Thymus (tissue), 11 donors: ENCODE results near the gene GPBP1L1. TPM values are rescaled to one million over a fixed set of nuclear protein-coding genes. Genes with fewer than 3 reads are reported as not detected.

Experiments
- DNase-seq, 9 donors: peaks; one replicate each; pipeline ENCODE4 v3.0.0-alpha.2; 2013; ENCODE audit warnings: low spot score in 9 of 9, low read depth in 6 of 9, missing footprints in 1 of 9
- H3K27ac ChIP-seq, 2 donors: one replicate each; pipeline ENCODE4 v1.5.1; 2013; ENCODE audit warnings: control low read depth in 1 of 2, low read depth in 1 of 2, low read length in 1 of 2, mild to moderate bottlenecking in 1 of 2, moderate library complexity in 1 of 2
- H3K27me3 ChIP-seq, 2 donors: one replicate each; pipeline ENCODE4 v1.5.1; 2013; ENCODE audit warnings: low read length in 1 of 2; ENCODE audit not compliant: control insufficient read depth in 2 of 2, insufficient read depth in 1 of 2
- H3K36me3 ChIP-seq, 2 donors: one replicate each; pipeline ENCODE4 v1.5.1; 2013; ENCODE audit warnings: low read length in 1 of 2, mild to moderate bottlenecking in 1 of 2, moderate library complexity in 1 of 2; ENCODE audit not compliant: control insufficient read depth in 2 of 2, insufficient read depth in 2 of 2
- H3K4me1 ChIP-seq, 2 donors: one replicate each; pipeline ENCODE4 v1.5.1; 2013; ENCODE audit warnings: low read length in 2 of 2; ENCODE audit not compliant: control insufficient read depth in 2 of 2, insufficient read depth in 2 of 2
- H3K4me3 ChIP-seq, 2 donors: one replicate each; pipeline ENCODE4 v1.5.1; 2013; ENCODE audit warnings: low read length in 2 of 2, control low read depth in 1 of 2, mild to moderate bottlenecking in 1 of 2
- H3K9me3 ChIP-seq, 2 donors: one replicate each; pipeline ENCODE4 v1.5.1; 2013; ENCODE audit warnings: low read length in 1 of 2, mild to moderate bottlenecking in 1 of 2; ENCODE audit not compliant: control insufficient read depth in 2 of 2, insufficient read depth in 1 of 2
- WGBS: extraction: QIAGEN DNeasy Blood & Tissue Kit; methylation state at CpG from one replicate; pipeline ENCODE4 v1.1.7; 2013; 5-methylcytosine and 5-hydroxymethylcytosine counted together
- polyA plus RNA-seq: library from polyadenylated mRNA; stranded (reverse); fragments of 200-250 nt; gene quantifications from one replicate; pipeline ENCODE4 v1.2.3, GENCODE V29; 2013
- total RNA-seq: library from RNA; stranded (reverse); fragments of 120-200 nt; gene quantifications from one replicate; pipeline ENCODE4 v1.2.4, GENCODE V29; 2013
- donor health status: healthy.

The GPBP1L1 gene
- total and polyA plus RNA-seq, 2 donors: 87.2 to 92.3 TPM

DNA sequence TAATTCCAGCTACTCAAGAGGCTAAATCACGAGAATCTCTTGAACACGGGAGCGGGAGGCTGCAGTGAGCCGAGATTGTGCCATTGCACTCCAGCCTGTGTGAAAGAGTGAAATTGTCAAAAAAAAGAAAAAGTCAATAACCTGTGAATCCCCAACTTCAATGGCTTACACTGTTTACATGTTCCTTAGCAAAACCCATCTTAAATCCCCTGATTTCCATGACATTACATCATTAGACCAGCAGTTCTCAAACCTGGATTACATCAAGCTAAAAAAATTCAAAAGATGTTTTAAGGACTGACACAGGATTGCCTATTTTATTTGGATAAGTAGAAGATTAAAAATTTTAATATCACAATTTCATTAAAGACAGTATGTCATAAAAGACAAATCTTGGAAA lies 12.4 kb downstream of the GPBP1L1 start:
- Histone ChIP-seq H3K27ac (no peak overlapping the region), H3K4me1 (no peaks in the 10 kb centered on the region), H3K4me3 (no peak overlapping the region), H3K27me3 (no peaks in the 10 kb centered on the region), H3K9me3 (no peaks in the 10 kb centered on the region), H3K36me3 (peaks cover 0 to 21% of the 10 kb centered on the region in 2 donors)
- 98% methylated on average over 4 of the region's 4 CpGs for WGBS
- DNase-seq: no peak

DNA sequence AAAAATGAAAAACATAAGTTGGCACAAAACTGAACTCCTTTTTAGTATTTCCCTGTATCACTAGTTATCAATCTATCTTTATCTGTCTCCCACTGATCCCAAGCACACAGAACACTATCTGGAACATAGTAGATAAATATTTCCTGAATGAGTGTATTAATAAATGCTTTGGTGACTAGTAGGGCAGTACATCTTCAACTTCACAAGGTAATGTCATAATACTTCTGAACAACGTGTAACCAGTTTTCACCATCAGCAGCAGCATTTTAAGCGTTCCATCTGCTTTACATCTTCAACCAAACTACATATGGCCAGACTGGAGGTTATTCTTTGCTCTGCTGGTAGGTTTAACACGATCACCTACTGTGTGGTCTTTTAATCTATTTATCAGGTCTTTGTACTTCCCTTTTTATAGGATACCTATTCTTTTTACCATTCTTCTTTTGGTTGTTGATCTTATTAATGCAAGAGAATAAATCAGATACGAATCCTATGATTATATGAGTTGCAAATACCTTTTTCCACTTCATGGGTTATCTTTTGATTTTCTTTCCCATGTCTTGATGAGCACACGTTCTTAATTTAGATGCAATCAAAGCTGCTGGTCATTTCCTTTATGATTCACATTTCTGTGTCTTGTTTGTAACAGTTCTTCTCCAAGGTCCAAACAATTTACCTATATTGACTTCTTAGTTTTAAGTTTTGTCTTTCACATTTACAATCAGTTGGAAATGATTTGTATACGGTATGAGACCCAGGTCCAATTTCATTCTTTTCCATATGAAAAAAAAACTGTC lies 16.3 kb downstream of the GPBP1L1 start:
- peaks cover 0 to under 1% of the 10 kb centered on the region in 2 donors for H3K9me3 ChIP-seq
- peaks cover 0 to 17% of the 10 kb centered on the region in 2 donors for H3K36me3 ChIP-seq
- WGBS: 95% methylated on average over 6 of the region's 6 CpGs
- no peak overlapping the region for H3K27ac ChIP-seq
- no peaks in the 10 kb centered on the region for H3K27me3 ChIP-seq
- no peak overlapping the region for H3K4me3 ChIP-seq
- no peak for DNase-seq
- no peaks in the 10 kb centered on the region for H3K4me1 ChIP-seq

DNA sequence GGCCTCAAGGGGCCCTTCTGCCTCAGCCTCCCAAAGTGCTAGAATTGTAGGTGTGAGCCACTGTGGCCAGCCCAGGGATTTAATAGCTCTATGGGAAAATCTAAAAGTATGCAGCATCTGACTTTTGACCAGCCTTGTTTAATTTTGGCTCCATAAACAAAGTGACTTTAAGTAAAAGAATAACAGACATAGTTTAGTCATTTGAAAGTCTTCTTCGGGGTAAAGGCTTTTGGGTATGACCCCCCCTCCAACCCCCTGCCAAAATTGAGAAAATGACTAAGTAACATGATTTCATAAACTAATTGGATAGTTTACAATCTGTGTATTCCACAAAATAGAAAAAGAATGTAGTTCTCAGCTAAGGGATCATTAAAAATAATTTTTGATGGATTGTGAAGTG lies 17.0 kb downstream of the GPBP1L1 start:
- Histone ChIP-seq H3K4me1 (no peaks in the 10 kb centered on the region), H3K27ac (no peak overlapping the region), H3K9me3 (peaks cover 0 to 3% of the 10 kb centered on the region in 2 donors), H3K4me3 (no peak overlapping the region), H3K27me3 (no peaks in the 10 kb centered on the region), H3K36me3 (peaks cover 0 to 13% of the 10 kb centered on the region in 2 donors)
- WGBS: 91% methylated on average over 1 of the region's 1 CpG
- no peak for DNase-seq

DNA sequence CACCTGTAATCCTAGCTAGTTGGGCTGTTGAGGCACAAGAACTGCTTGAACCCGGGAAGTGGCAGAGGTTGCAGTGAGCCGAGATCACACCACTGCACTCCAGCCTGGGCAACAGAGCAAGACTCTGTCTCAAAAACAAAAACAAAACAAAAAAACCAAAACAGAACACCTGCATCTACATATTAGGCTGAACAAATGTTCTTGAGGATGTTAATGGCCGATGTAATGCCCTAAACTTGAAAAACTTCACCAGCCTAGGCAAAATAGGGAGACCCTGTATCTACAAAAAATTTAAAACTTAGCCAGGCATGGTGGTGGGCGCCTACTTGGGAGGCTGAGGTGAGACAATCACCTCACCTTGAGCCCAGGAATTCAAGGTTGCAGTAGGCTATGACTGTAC lies 17.8 kb downstream of the GPBP1L1 start:
- no peak overlapping the region for H3K27ac ChIP-seq
- H3K36me3 ChIP-seq: peaks cover 0 to 10% of the 10 kb centered on the region in 2 donors
- H3K27me3 ChIP-seq: no peaks in the 10 kb centered on the region
- H3K4me3 ChIP-seq: no peak overlapping the region
- 98% methylated on average over 4 of the region's 4 CpGs for WGBS
- no peaks in the 10 kb centered on the region for H3K4me1 ChIP-seq
- DNase-seq: no peak
- H3K9me3 ChIP-seq: peaks cover 0 to 3% of the 10 kb centered on the region in 2 donors

DNA sequence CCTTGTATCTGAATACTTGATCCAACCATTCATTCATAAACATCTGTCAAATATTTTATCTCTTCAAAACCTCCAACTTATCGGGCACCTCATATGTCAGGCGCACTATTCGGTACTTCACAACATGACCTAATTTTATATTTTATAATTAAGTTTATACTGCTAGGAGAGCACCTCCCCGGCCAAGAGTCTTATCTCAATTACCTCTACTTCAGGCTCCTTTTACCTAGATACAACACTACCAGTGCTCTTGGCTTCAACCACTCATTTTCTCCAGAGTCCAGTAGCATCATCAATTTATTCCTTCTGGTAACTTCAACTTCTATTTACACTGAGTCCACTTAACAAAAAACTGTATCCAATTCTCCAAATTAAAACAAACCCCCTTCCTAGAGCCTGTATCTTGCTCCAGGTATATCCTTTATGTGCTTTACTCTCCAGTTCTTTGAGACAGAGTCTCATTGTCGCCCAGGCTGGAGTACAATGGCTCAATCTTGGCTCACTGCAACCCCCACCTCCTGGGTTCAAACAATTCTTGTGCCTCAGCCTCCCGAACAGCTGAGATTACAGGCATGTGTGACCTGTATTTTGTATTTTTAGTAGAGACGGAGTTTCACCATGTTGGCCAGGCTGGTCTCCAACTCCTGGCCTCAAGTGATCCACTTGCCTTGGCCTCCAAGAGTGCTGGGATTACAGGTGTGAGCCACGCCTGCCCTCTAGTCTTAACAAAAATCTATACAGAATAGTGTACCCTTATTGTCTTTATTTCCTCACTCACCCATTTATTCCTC lies 18.8 kb downstream of the GPBP1L1 start:
- no peaks in the 10 kb centered on the region for H3K4me1 ChIP-seq
- no peaks in the 10 kb centered on the region for H3K27me3 ChIP-seq
- H3K36me3 ChIP-seq: peaks cover 0 to 4% of the 10 kb centered on the region in 2 donors
- H3K27ac ChIP-seq: no peak overlapping the region
- 98% methylated on average over 8 of the region's 8 CpGs for WGBS
- H3K4me3 ChIP-seq: no peak overlapping the region
- H3K9me3 ChIP-seq: peaks cover 0 to 3% of the 10 kb centered on the region in 2 donors
- DNase-seq: no peak

DNA sequence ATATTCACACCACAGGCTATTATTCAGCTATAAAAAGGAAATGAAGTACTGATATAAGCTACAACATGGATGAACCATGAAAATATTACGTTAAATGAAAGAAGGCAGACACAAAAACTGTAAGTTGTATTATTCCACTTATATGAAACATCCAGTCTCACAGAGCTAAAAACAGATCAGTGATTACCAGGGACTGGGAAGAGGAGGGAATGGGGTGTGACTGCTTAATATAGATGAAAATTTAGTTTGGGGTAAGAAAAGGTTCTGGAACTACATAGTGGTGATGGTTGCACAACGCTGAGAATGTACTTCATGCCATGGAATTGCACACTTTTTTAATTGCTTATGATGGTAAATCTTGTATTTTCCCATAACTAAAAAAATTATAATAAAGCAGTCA lies 19.5 kb downstream of the GPBP1L1 start:
- Histone ChIP-seq H3K36me3 (peaks cover 0 to 3% of the 10 kb centered on the region in 2 donors), H3K9me3 (peaks cover 0 to 3% of the 10 kb centered on the region in 2 donors), H3K27me3 (no peaks in the 10 kb centered on the region), H3K27ac (no peak overlapping the region), H3K4me3 (no peak overlapping the region), H3K4me1 (no peaks in the 10 kb centered on the region)
- 99% methylated on average over 2 of the region's 2 CpGs for WGBS
- no peak for DNase-seq

DNA sequence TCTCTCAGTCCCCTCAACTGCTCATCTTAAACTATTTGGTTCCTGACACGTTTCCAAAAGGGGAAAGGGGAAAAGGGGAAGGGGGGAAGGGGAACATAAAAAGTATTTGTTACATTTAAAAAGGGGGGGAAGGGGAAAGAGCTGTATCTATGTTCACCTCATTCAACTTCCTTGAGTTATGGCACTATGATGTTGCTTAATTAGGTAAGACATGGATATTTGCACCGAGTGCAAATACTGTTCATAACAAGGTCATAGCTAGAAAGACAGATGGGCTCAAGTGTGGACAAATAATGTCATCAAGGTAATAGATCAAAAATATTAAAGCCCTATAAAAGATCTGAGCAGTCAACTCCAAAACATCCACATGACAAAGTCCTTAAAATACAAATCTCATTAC lies 26.0 kb downstream of the GPBP1L1 start:
- Histone ChIP-seq H3K9me3 (peaks cover 0 to 3% of the 10 kb centered on the region in 2 donors), H3K27me3 (no peaks in the 10 kb centered on the region), H3K36me3 (peaks cover 35 to 55% of the 10 kb centered on the region in 2 donors), H3K4me1 (no peaks in the 10 kb centered on the region), H3K4me3 (no peak overlapping the region), H3K27ac (no peak overlapping the region)
- WGBS: 94% methylated on average over 2 of the region's 2 CpGs
- no peak for DNase-seq

DNA sequence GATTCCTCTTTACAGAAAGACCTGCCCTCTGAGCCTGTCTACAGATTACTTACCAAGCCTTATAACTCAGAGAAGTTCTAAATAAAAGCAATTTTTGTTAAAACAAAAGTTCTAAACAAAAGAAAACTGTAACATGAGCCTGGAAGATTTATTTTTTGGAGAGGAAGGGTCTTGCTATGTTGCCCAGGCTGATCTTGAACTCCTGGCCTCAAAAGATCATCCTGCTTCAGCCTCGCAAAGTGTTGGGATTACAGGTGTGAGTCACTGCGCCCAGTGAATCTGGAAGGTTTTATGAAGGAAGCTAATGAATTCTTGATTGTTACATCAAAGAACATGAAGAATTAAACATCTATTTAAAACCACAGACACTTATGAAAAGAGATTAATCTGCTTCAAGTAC lies 27.1 kb downstream of the GPBP1L1 start:
- H3K27ac ChIP-seq: no peak overlapping the region
- 98% methylated on average over 2 of the region's 2 CpGs for whole genome bisulfite sequencing
- no peaks in the 10 kb centered on the region for H3K4me1 ChIP-seq
- H3K9me3 ChIP-seq: no peaks in the 10 kb centered on the region
- H3K4me3 ChIP-seq: no peak overlapping the region
- no peak for DNase-seq
- no peaks in the 10 kb centered on the region for H3K27me3 ChIP-seq
- H3K36me3 ChIP-seq: peaks cover 43 to 65% of the 10 kb centered on the region in 2 donors

DNA sequence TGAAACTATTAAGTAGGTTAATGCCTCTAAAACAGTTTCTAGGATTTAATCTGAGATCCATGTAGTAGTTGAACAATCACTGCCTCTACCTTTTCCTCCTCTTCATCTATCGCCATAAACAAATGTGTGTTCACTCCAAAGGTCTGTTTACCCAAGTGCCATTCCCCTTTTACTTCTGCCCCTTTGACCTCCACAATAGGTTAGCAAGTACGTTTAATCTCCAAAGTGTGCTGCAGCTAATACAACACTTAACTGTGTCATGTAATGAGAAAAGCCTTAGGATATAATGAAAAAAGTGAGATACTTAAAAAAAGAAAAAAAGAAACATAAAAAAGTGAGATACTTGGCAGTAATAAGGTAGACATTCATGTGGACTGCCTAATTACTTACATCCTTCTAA lies 28.2 kb downstream of the GPBP1L1 start:
- Histone ChIP-seq H3K9me3 (no peaks in the 10 kb centered on the region), H3K27ac (no peak overlapping the region), H3K4me1 (no peaks in the 10 kb centered on the region), H3K27me3 (no peaks in the 10 kb centered on the region), H3K4me3 (no peak overlapping the region), H3K36me3 (peaks cover 43 to 70% of the 10 kb centered on the region in 2 donors)
- WGBS: 98% methylated on average over 2 of the region's 2 CpGs
- DNase-seq: no peak
